ENCODE data around the gene ATP13A5.

- TF ChIP-seq, protein P1, sequence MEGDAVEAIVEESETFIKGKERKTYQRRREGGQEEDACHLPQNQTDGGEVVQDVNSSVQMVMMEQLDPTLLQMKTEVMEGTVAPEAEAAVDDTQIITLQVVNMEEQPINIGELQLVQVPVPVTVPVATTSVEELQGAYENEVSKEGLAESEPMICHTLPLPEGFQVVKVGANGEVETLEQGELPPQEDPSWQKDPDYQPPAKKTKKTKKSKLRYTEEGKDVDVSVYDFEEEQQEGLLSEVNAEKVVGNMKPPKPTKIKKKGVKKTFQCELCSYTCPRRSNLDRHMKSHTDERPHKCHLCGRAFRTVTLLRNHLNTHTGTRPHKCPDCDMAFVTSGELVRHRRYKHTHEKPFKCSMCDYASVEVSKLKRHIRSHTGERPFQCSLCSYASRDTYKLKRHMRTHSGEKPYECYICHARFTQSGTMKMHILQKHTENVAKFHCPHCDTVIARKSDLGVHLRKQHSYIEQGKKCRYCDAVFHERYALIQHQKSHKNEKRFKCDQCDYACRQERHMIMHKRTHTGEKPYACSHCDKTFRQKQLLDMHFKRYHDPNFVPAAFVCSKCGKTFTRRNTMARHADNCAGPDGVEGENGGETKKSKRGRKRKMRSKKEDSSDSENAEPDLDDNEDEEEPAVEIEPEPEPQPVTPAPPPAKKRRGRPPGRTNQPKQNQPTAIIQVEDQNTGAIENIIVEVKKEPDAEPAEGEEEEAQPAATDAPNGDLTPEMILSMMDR (IDR thresholded peaks at IDR 0.05), result no peak
- TF ChIP-seq POLR2A (IDR thresholded peaks at IDR 0.05), result no peak
Measured at GRCh38 chr3:193229851-193230420, 148.6 kb downstream of the ATP13A5 start.
